Measurements from ENCODE around the gene KRTAP5-6.

DNA sequence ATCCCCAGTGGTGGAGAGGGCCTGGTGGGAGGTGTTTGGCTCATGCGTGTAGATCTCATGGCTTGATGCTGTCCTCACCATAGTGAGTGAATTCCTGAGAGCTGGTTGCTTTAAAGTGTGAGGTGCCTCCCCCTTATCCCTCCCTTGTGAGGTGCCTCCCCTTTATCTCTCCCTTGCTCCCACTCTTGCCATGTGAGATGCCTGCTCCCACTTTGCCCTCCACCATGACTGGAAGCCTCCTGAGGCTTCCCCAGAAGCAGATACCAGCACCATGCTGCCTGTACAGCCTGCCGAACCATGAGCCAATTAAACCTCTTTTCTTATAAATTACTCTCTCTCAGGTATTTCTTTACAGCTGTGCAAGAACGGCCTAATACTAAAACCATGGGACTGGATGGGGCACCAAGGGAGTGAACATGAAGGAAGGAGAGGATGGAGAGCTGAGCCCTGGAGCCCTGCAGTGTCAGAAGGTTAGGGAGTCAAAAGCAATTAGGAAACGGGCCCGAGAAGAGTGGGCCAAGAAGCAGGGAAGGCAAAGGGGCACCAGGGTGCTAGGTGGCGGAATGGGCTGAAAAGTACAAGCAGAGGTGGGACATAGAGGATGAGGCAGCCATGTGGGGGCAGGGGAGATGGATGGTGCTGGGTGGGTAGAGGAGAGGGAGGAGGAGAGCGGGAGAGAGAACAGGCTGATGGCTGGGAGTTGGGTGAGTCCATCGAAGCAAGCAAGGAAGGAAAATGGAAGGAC is 44.0 kb downstream of the KRTAP5-6 start:
- TF ChIP-seq CTCF (conservative IDR thresholded peaks at IDR 0.05 in 1 of 2, IDR thresholded peaks at IDR 0.05 in 1 of 2; ENCODE audit: extremely low read depth in 1 of 2, insufficient read depth in 1 of 2, low read depth in 1 of 2, low read length in 2 of 2) (no peak), EZH2 (IDR thresholded peaks at IDR 0.05; ENCODE audit: borderline replicate concordance, low read length) (no peak)
